ENCODE results near the gene MATN4. TPM values are rescaled to one million over a fixed set of nuclear protein-coding genes. Genes with fewer than 3 reads are reported as not detected.
"Not testable (repeated sequence)": the region's sequence is repeated elsewhere in the genome, so short reads cannot be mapped to it uniquely, and the experiment has no call there.

MATN4 gene
- total RNA-seq, result under 1 TPM in 2 of 4 donors, not detected in 2; 0.19 to 0.24 TPM

- no peak for TF ChIP-seq CTCF (IDR thresholded peaks at IDR 0.05)
Observed at GRCh38 chr20:45308117-45308778, at the start of gene MATN4. TSS of gene MATN4 (minus strand) at chr20:45308299. CDS start at chr20:45305582, 2,717 bp downstream.

GRCh38 chr20:45355209-45356084, 47.3 kb upstream of the MATN4 start:
- ATAC-seq (ENCODE audit: low FRiP score), result peak; percentile 41
- DNase-seq (ENCODE audit: low spot score), result no peak
- TF ChIP-seq CTCF (IDR thresholded peaks at IDR 0.05), result no peak

More at GRCh38 chr20:45308117-45308778, at the start of gene MATN4:
- no peak for ATAC-seq (ENCODE audit: low FRiP score)
- no peak for DNase-seq (ENCODE audit: low spot score)

- TF ChIP-seq CTCF (IDR thresholded peaks at IDR 0.05), result no peak
- DNase-seq (ENCODE audit: low spot score) (no peak), ATAC-seq (ENCODE audit: low FRiP score) (no peak)
Observed at GRCh38 chr20:45354423-45355208, 46.5 kb upstream of the MATN4 start.

- ATAC-seq (ENCODE audit: low FRiP score) (no peak), DNase-seq (ENCODE audit: low spot score) (no peak)
Observed at GRCh38 chr20:45353746-45354145, 45.6 kb upstream of the MATN4 start.

GRCh38 chr20:45352729-45353128, 44.6 kb upstream of the MATN4 start:
- DNase-seq (ENCODE audit: low spot score) (no peak), ATAC-seq (ENCODE audit: low FRiP score) (no peak)
- TF ChIP-seq CTCF (IDR thresholded peaks at IDR 0.05), result no peak

More at GRCh38 chr20:45353746-45354145, 45.6 kb upstream of the MATN4 start:
- no peak for TF ChIP-seq CTCF (IDR thresholded peaks at IDR 0.05)

GRCh38 chr20:45350795-45351194, 42.7 kb upstream of the MATN4 start:
- not testable (repeated sequence) for ATAC-seq (ENCODE audit: low FRiP score); DNase-seq (ENCODE audit: low spot score)

GRCh38 chr20:45350217-45350616, 42.1 kb upstream of the MATN4 start:
- no peak for ATAC-seq (ENCODE audit: low FRiP score)
- no peak for TF ChIP-seq CTCF (IDR thresholded peaks at IDR 0.05)
- DNase-seq (ENCODE audit: low spot score), result no peak
